ENCODE results near the gene CARD14. TPM values are rescaled to one million over a fixed set of nuclear protein-coding genes. Genes with fewer than 3 reads are reported as not detected.

Gene CARD14
- total RNA-seq, 1 experiment from 2014 or later = 0.24 TPM

- Histone ChIP-seq H4K8ac (replicated peaks; ENCODE audit: insufficient read length, low read depth, low read length) (no peak overlapping the region), H3K27me3 (ENCODE audit: insufficient read depth, low read length) (no peaks in the 10 kb centered on the region), H3K79me2 (ENCODE audit: insufficient read depth, low read length) (no peaks in the 10 kb centered on the region), H3K9ac (ENCODE audit: extremely low read depth, insufficient read length, low read length) (no peak overlapping the region), H3K27ac (ENCODE audit: insufficient read length, low read depth, low read length) (no peak overlapping the region), H2AFZ (ENCODE audit: low read length) (no peak overlapping the region), H2AK5ac (ENCODE audit: insufficient read length, low read length) (no peak overlapping the region), H4K5ac (ENCODE audit: insufficient read length, low read depth, low read length) (no peak overlapping the region), H3K79me1 (ENCODE audit: insufficient read depth, low read depth, low read length, poor library complexity, severe bottlenecking) (no peaks in the 10 kb centered on the region), H3K56ac (ENCODE audit: insufficient read length, low read depth, low read length) (no peak overlapping the region), H2BK15ac (ENCODE audit: low read depth, low read length) (no peak overlapping the region), H3K4me1 (ENCODE audit: insufficient read depth, low read length) (peaks cover 9% of the 10 kb centered on the region; the same call in 1 of the 2 replicates), H4K20me1 (ENCODE audit: control insufficient read depth, insufficient read depth, insufficient read length) (no peaks in the 10 kb centered on the region), H3K23me2 (ENCODE audit: insufficient read length, low read depth, low read length, poor library complexity, severe bottlenecking) (no peaks in the 10 kb centered on the region), H2BK120ac (ENCODE audit: low read depth, low read length, poor library complexity, severe bottlenecking) (no peak overlapping the region), H2BK20ac (ENCODE audit: low read depth, low read length, poor library complexity, severe bottlenecking) (no peak overlapping the region), H3K4me2 (ENCODE audit: insufficient read depth, insufficient read length, low read length) (no peak overlapping the region), H4K91ac (ENCODE audit: insufficient read length, low read depth, low read length) (no peak overlapping the region), H3K23ac (ENCODE audit: insufficient read length, low read depth, low read length) (no peak overlapping the region), H3K4ac (ENCODE audit: low read depth, low read length) (no peak overlapping the region), H2BK5ac (ENCODE audit: insufficient read length, low read length) (no peak overlapping the region), H2BK12ac (ENCODE audit: insufficient read length, low read depth, low read length) (no peak overlapping the region), H3K14ac (ENCODE audit: insufficient read depth, low read length) (peak overlapping the region; percentile 3), H3K18ac (ENCODE audit: insufficient read length, low read depth, low read length) (peak overlapping the region; percentile 18), H3K9me3 (ENCODE audit: control insufficient read depth, low read depth, low read length) (no peaks in the 10 kb centered on the region), H3T11ph (ENCODE audit: low read length) (no peak overlapping the region)
- Mint-ChIP-seq H3K27me3 (ENCODE audit: low read depth) (peaks cover 3% of the 10 kb centered on the region; the same call in 1 of the 2 replicates), H3K4me1 (peaks cover 17 to 43% of the 10 kb centered on the region in 2 experiments), H3K9me3 (no peaks in the 10 kb centered on the region), H3K27ac (peak overlapping the region; percentile 86 to 94 (median 92); a peak in 6 of 7 replicates), H3K36me3 (ENCODE audit: insufficient read depth in 1 of 3, low read depth in 3 of 3) (no peaks in the 10 kb centered on the region), H3K4me3 (peak overlapping the region in 1 of 2 experiments; percentile 65; a peak in 1 of 5 replicates)
- WGBS (ENCODE audit: extremely low coverage, insufficient read length, low lambda C conversion rate) = no CpG with 5 or more reads among the region's 15 CpGs
- peak; percentile 40 for DNase-seq
- TF ChIP-seq CTCF (conservative IDR thresholded peaks at IDR 0.05) = no peak
Measured at GRCh38 chr17:80123791-80124190, 46.0 kb upstream of the CARD14 start.
